PFSK-1 (cell line): ENCODE results near the gene ZNF232. TPM values are rescaled to one million over a fixed set of nuclear protein-coding genes. Genes with fewer than 3 reads are reported as not detected.

Experiments used
- FOXP2 ChIP-seq: optimal IDR thresholded peaks from 2 replicates; pipeline ENCODE3; 2011; ENCODE audit warnings: borderline replicate concordance, control low read depth, inconsistent platforms; ENCODE audit not compliant: insufficient read depth; ENCODE audit errors: extremely low read length, extremely low read depth
- POLR2AphosphoS5 ChIP-seq: IDR thresholded peaks from 2 replicates; pipeline ENCODE4 v1.6.1; 2012; ENCODE audit warnings: low read depth, mild to moderate bottlenecking, control low read depth, low read length, moderate library complexity
- REST ChIP-seq, 2 experiments: IDR thresholded peaks; 2 replicates each; pipeline versions ENCODE4 v1.6.1 to v1.8.0; 2011 to 2012; ENCODE audit warnings: low read depth in 2 of 2, low read length in 2 of 2, control low read depth in 1 of 2, inconsistent platforms in 1 of 2, mild to moderate bottlenecking in 1 of 2, moderate library complexity in 1 of 2; ENCODE audit not compliant: insufficient read depth in 1 of 2
- SIN3A ChIP-seq: IDR thresholded peaks from 2 replicates; pipeline ENCODE4 v1.6.1; 2012; ENCODE audit warnings: mild to moderate bottlenecking, low read length, moderate library complexity, borderline replicate concordance; ENCODE audit not compliant: insufficient read depth
- TAF1 ChIP-seq: IDR thresholded peaks from 2 replicates; pipeline ENCODE4 v1.6.1; 2012; ENCODE audit warnings: low read length, control low read depth, borderline replicate concordance; ENCODE audit not compliant: insufficient read depth
- polyA plus RNA-seq: library from polyadenylated mRNA; unstranded; fragments of >200 nt; gene quantifications from one replicate; pipeline ENCODE4 v1.2.1, GENCODE V29; 2012; ENCODE audit warnings: low read depth, missing spikeins; ENCODE audit not compliant: insufficient read length

ZNF232 gene
- 13.8 TPM for polyA plus RNA-seq

- TF ChIP-seq REST (IDR thresholded peaks at IDR 0.05; ENCODE audit: insufficient read depth in 1 of 2, low read depth in 2 of 2, low read length in 2 of 2) (0 out of 4 replicates have a peak, but pooled peaks of 1 of the 2 experiments have one; percentile 41), POLR2AphosphoS5 (peak; percentile 96), TAF1 (peak; percentile 56; the same call in 1 of the 2 replicates), FOXP2 (no peak), SIN3A (peak; percentile 90; the same call in 1 of the 2 replicates)
Measured at GRCh38 chr17:5111402-5112204, at the start of gene ZNF232. ZNF232 (minus strand) TSS chr17:5111878; CDS start chr17:5111822, 56 bp downstream.

- TF ChIP-seq POLR2AphosphoS5 (no peak), SIN3A (no peak), TAF1 (no peak), REST (IDR thresholded peaks at IDR 0.05; ENCODE audit: insufficient read depth in 1 of 2, low read depth in 2 of 2, low read length in 2 of 2) (no peak), FOXP2 (no peak)
Measured at GRCh38 chr17:5139458-5139732, 27.7 kb upstream of the ZNF232 start.

- no peak for TF ChIP-seq POLR2AphosphoS5
- TF ChIP-seq FOXP2: no peak
- TF ChIP-seq SIN3A: no peak
- TF ChIP-seq TAF1: no peak
- no peak for TF ChIP-seq REST (IDR thresholded peaks at IDR 0.05; ENCODE audit: insufficient read depth in 1 of 2, low read depth in 2 of 2, low read length in 2 of 2)
Measured at GRCh38 chr17:5138616-5139457, 27.2 kb upstream of the ZNF232 start.

- TF ChIP-seq SIN3A (no peak), FOXP2 (no peak), POLR2AphosphoS5 (no peak), TAF1 (no peak), REST (IDR thresholded peaks at IDR 0.05; ENCODE audit: insufficient read depth in 1 of 2, low read depth in 2 of 2, low read length in 2 of 2) (no peak)
Measured at GRCh38 chr17:5135726-5136579, 24.3 kb upstream of the ZNF232 start.
